Psoas muscle (tissue), 8 donors: ENCODE results near the gene COL9A3. TPM values are rescaled to one million over a fixed set of nuclear protein-coding genes. Genes with fewer than 3 reads are reported as not detected.

Experiments
- ATAC-seq, 4 donors: fragments of 200-7000 bp; cut with Tn5 transposase; one replicate each; pipeline ENCODE4 v1.9.1; 2020; ENCODE audit warnings: moderate library complexity in 3 of 4, mild to moderate bottlenecking in 2 of 4
- DNase-seq, 2 donors: peaks; one replicate each; pipeline ENCODE4 v3.0.0-alpha.2; 2020
- H3K27ac ChIP-seq: fragments of 200-600 bp; one replicate; pipeline ENCODE4 v1.8.0; 2022
- H3K27me3 ChIP-seq, 3 donors: fragments of 200-600 bp in 1 of 3; one replicate each; pipeline versions ENCODE4 v1.6.1 to v1.8.0; 2013 to 2022; ENCODE audit warnings: low read length in 2 of 3, mild to moderate bottlenecking in 2 of 3, moderate library complexity in 1 of 3; ENCODE audit not compliant: insufficient read depth in 3 of 3
- H3K36me3 ChIP-seq, 2 donors: fragments of 200-600 bp in 1 of 2; one replicate each; pipeline versions ENCODE4 v1.6.1 to v1.8.0; 2013 to 2022; ENCODE audit warnings: low read depth in 1 of 2, mild to moderate bottlenecking in 1 of 2, moderate library complexity in 1 of 2; ENCODE audit not compliant: insufficient read depth in 1 of 2
- H3K4me1 ChIP-seq: fragments of 200-600 bp; one replicate; pipeline ENCODE4 v1.8.0; 2022
- H3K4me3 ChIP-seq: fragments of 200-600 bp; one replicate; pipeline ENCODE4 v1.8.0; 2022; ENCODE audit warnings: mild to moderate bottlenecking
- H3K9me3 ChIP-seq: fragments of 200-600 bp; one replicate; pipeline ENCODE4 v1.8.0; 2022
- CTCF ChIP-seq: fragments of 200-600 bp; IDR thresholded peaks from one replicate; pipeline ENCODE4 v1.8.0; 2022; ENCODE audit warnings: antibody characterized with exemption
- WGBS, 3 donors: extraction: QIAGEN DNeasy Blood & Tissue Kit; methylation state at CpG; one replicate each; pipeline versions ENCODE4 v1.1.6 to v1.1.7; 2013; 5-methylcytosine and 5-hydroxymethylcytosine counted together
- intact Hi-C, 2 donors: fragments of 100-400 bp; cut with DNase I; formaldehyde crosslinking; loops; one replicate each; pipeline versions ENCODE4 v1.11.0 to v1.14.2; 2022
- polyA plus RNA-seq, 3 donors: library from polyadenylated mRNA; stranded (reverse); fragments of 200-250 nt; gene quantifications; one replicate each; pipeline ENCODE4 v1.2.3, GENCODE V29; 2013
- total RNA-seq, 4 donors: library from RNA; stranded (reverse); fragmentation: NEBNext Ultra II Directional in 2 of 4; extraction: Animal tissue kit (Norgen Biotek cat#: 25700) in 2 of 4; gene quantifications; one replicate each; pipeline versions ENCODE4 v1.2.1 to v1.2.4, GENCODE V29; 2021 to 2023
- donor health status: healthy with polysubstance abuse.
- donor health status: DM: no; HTN: no; CAD: no; lungs with moderate emphysema.
- donor health status: Bipolar disorder and iron deficiency.
- donor health status: healthy.
- donor health status: DM: yes; HTN: yes; CAD: no.
- donor health status: DM: no; HTN: no; CAD: no.
- donor health status: DM: no; HTN: no; CAD: no.
- donor health status: DM: yes; HTN: yes; CAD: no.

The COL9A3 gene
- total and polyA plus RNA-seq, 7 donors: 0.27 to 0.86 (median 0.59) TPM; not detected in 1

GRCh38 chr20:62824476-62825332 lies 7.9 kb downstream of the COL9A3 start:
- Histone ChIP-seq H3K27me3 (peaks cover 0 to 19% (median 2%) of the 10 kb centered on the region in 3 donors), H3K9me3 (no peaks in the 10 kb centered on the region), H3K4me1 (no peaks in the 10 kb centered on the region), H3K4me3 (no peak overlapping the region), H3K27ac (no peak overlapping the region), H3K36me3 (no peaks in the 10 kb centered on the region)
- no peak for TF ChIP-seq CTCF
- 30 to 56% (median 32%) methylated on average over 23 to 33 of the region's 36 CpGs for WGBS, 3 donors
- intact Hi-C loops: no loop called here
- ATAC-seq (no peak), DNase-seq (no peak)

- intact Hi-C loops: no loop called here
- no peak for ATAC-seq
- no peak for DNase-seq
- no peak overlapping the region for H3K27ac ChIP-seq
- no peak for TF ChIP-seq CTCF
- no peaks in the 10 kb centered on the region for H3K36me3 ChIP-seq
- peaks cover 0 to 12% (median 6%) of the 10 kb centered on the region in 3 donors for H3K27me3 ChIP-seq
- H3K9me3 ChIP-seq: no peaks in the 10 kb centered on the region
- WGBS, 3 donors: 68 to 72% (median 72%) methylated on average over 21 to 22 of the region's 22 CpGs
- no peaks in the 10 kb centered on the region for H3K4me1 ChIP-seq
- no peak overlapping the region for H3K4me3 ChIP-seq
Measured at GRCh38 chr20:62825333-62825985, 8.6 kb downstream of the COL9A3 start.

DNA sequence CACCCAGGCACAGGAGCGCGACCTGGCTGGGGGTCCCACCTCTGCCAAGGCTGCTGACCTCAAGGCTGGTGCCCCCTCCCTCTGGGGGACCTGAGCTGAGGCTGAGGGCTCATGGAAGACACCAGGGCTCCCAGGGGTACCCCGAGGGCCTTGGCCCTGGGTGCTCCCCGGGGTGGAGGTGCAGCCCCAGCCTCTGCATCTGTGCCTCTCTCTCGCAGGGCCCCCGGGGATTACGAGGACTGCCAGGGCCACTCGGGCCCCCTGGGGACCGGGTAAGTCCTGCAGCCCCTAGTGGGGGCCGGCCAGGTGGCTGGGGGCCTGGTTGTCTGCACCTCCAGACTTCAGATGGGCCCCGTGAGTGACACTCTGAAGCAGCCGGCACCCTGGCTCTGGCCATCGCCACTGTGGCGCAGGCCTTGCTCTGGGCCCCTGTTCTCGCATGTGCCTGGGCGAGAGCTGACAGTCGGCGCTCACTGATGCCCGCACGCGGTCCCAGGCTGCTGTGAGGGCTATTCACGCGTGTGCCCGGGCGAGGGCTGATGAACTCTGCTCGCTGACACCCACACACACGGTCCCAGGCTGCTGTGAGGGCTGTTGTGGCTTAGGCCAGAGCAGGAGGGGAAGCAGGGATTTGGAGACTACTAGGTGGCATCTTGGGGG lies 9.3 kb downstream of the COL9A3 start:
- no peaks in the 10 kb centered on the region for H3K36me3 ChIP-seq
- no peak overlapping the region for H3K4me3 ChIP-seq
- no peak overlapping the region for H3K27ac ChIP-seq

More for the DNA sequence above, 9.3 kb downstream of the COL9A3 start:
- Histone ChIP-seq H3K9me3 (no peaks in the 10 kb centered on the region), H3K4me1 (no peaks in the 10 kb centered on the region), H3K27me3 (peaks cover 0 to 12% (median 6%) of the 10 kb centered on the region in 3 donors)
- no peak for TF ChIP-seq CTCF
- ATAC-seq (no peak), DNase-seq (no peak)
- intact Hi-C loops: no loop called here
- 75 to 78% (median 76%) methylated on average over 22 to 27 of the region's 27 CpGs for WGBS, 3 donors
